ENCODE results near the gene CECR2.

The CECR2 gene

DNA sequence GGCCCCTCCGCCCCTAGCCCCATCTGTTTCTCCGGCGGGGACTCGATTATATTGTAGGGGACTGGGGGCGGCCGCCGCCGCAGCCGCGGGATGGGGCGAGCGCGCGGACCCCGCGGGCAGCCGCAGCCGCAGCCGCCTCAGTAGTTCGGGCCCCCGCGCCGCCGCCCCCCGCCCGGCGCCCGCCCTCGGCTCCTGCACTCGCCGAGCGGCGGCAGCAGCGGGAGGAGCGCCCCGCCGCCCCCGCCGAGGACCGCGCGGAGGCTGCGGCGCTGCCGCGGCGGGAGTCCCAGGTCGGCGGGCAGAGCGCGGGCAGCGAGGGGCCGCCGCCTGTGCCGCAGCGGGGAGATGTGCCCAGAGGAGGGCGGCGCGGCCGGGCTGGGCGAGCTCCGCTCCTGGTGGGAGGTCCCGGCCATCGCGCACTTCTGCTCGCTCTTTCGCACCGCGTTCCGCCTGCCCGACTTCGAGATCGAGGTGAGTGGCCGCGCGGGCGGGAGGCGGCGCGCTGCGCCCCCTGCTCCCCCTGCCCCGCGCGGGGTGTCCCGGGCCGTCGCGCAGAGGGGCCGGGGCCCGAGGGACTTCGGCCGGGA lies at the start of gene CECR2:
TSS of gene CECR2 (plus strand) at position 22 of the 587 bp plus-strand sequence. CDS start at position 346, 324 bp downstream.
- DNase-seq, result no peak

DNA sequence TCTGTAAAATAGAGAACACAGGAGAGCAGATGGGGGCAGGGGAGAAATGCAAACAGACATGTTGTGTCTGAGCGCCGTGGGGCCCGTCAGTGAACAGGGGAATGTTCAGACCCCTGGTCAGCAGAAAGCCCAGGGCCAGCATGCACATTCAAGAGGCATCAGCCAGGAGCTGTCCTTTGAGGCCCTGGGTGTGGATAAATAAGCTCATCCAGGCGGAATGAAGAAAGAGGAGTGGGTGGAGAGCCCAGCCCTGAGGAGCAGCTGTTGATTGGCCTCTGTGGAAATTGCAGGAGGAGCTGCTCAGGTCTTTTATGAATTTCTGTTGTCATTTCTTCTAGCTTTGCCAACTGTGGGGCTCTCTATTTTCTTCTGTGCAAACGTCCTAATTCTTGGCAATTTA lies 49.7 kb upstream of the CECR2 start:
- no peak for DNase-seq

DNA sequence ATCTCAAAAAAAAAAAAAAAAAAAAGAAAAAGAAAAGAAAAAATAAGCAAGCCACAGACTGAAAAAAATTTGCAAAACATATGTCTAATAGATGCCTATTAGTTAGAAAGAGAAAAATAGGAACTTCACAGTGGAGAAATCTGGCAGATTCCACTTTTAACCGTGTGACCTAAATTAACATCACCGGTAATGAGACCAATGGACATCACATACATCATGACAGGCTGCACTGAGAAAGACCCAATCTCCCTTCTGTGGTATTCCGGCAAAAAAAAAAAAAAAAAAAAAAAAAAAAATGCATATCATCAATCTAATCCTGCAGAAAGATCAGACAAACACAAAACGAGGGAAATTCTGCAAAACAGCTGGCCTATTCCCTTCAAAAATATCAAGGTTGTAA lies 46.7 kb upstream of the CECR2 start:
- no peak for DNase-seq

DNA sequence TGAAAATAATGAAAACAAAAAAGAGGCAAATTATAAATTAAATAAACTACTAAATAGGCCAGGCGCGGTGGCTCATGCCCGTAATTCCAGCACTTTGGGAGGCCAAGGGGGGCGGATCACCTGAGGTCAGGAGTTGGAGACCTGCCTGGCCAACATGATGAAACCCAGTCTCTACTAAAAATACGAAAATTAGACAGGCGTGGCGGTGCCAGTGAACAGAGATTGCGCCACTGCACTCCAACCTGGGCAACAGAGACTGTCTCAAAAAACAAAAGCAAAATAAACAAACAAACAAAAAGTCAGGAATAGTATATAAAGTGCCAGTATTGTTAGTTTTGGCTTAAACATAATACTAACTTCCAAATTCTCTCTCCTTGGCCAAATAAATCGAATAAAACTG lies 37.6 kb upstream of the CECR2 start:
- no peak for DNase-seq

DNA sequence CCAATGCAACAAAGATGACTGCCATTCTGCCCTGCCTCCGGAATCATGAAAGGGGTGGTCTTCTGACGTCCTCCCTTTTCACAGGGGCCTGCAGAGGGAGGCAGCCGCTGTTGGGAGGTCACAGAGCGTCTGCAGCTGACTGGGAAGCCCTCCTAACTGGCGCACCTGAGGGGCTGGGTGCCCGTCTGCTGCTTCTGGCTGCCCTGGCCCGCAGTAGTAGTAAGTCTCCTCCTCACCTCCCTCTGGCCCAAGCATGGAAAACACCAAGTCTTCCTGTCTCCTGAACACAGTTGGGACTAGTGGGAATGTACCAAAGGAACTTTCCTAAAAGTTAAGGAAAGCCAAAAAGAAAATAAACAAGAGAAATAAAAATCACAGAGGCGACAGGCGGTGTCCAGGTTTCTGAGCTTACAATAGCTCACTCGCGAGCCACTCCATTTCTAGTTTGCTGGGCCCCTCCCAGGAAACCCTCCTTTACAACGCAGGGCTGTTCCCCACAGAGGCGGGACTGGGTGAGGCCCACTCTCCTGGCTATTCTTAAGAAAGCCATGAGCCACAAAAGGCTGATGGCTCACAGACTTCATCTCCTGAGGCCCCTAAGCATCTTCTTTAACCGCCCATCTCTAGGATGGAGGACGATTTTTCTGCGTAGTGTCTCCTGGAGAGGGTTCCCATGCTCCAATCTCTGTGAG lies 37.0 kb upstream of the CECR2 start:
- DNase-seq, result no peak

DNA sequence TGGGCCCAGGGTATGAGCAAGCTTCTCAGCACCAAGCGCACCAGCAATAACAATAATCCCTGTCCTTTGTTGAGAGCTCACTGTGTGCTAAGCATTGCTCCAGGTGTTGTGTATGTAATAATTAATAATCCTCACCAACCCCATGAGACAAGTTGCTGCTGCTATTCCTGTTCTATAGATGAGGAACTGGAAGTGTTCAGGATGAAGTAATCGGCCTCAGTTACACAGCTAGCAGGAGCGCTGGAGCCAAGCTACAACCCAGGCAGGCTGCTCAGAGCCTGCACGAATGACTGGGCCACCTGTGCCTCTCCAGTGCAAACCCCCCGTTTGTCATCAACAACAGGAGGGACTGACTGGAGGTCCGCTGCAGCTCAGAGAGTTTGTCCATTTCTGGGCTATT lies 35.2 kb upstream of the CECR2 start:
- no peak for DNase-seq

DNA sequence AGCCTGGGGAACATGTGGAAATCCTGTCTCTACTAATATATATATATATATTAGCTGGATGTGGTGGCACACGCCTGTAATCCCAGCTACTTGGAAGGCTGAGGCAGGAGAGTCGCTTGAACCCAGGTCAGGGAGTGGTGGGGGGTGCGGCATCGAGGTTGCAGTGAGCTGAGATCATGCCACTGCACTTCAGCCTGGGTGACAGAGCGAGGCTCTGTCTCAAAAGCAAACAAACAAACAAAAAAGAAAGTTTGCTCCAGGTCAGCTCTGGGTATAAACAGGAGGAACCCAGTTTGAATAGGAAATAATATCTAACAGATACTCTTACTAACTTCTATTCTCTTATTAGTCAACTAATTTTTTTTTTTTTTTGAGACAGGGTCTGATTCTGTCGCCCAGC lies 34.3 kb upstream of the CECR2 start:
- no peak for DNase-seq

DNA sequence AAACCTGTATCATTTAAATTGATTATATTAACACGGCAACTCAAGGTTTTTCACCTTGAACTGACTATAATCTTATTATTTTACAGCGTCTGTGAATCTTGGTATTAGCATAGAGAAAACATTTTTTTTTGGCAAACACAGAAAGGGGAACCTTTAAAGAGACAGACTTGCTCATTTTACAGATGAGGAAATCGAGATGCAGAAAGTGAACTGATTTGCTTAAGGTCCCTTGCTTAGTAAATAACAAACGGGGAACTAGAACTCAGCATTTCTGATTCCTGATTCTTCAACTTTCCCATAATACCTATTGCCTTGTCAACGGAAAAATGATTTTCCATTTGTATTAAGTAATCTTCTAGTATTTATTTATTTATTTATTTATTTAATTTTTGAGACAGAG lies 33.2 kb upstream of the CECR2 start:
- DNase-seq, result no peak

DNA sequence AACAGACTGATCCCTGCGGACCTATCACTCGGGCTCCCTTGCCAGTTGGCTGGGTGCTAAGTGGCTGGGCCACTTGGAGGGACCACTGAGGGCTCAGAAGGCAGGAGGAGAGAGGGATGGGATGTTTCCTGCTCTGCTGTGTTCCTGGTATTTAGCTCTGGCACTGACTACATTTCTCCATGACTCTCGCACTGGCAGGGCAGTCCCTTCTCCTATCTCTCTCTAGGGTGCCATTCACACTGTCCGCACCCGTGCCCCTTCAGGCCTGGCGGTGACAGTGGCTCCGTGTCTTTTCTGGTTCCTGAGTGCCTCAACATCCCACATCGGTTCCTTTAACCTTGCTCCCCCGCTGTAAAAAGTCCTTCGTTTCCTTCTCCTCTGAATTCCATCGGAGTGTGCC lies 31.6 kb upstream of the CECR2 start:
- no peak for DNase-seq

DNA sequence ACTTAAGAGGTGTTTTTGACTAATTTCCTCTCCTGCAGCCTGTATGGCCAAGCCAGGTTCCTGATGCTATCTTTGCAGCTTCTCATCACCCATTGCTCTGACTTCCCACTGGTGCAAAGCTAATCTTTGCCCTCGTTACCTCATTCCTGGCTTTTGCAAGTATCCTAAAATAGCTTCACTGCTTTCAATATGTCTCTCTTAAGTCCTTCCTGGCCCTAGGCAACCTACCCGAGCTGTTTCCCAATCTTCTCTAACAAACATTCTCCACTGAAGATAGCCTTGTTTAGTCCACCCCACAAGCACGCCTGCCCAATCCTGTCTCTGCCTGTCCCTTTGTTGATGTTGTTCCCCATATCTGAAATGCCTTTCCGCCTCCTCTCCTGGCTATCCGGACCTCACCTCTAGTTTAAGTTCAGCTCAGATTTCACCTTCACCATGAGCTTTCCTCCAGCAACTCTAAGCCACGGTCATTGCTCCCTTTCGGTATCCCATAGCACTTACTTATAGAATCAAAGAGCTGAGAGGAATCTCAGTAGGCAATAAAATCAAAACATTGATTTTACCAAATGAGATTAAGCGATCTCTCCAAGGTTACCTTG lies 30.1 kb upstream of the CECR2 start:
- no peak for DNase-seq

DNA sequence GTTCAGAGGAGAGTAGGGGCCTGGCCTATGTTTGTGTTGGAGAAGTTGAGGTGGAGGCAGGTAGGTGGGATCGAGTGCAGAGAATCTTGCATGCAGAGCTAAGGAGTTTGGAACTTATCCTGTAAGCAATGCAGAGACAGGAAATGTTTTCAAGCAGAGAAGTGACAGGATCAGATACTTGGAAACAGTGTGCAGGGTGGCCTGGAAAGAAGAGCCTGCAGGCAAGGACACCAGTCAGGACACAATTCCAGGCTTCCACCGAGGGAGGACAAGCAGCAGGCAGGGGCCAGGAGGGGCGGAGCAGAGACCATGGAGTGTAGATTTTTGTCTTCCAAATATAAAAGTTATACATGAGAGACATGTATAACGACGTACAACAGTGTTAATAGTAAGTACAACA lies 26.9 kb upstream of the CECR2 start:
- DNase-seq, result no peak

DNA sequence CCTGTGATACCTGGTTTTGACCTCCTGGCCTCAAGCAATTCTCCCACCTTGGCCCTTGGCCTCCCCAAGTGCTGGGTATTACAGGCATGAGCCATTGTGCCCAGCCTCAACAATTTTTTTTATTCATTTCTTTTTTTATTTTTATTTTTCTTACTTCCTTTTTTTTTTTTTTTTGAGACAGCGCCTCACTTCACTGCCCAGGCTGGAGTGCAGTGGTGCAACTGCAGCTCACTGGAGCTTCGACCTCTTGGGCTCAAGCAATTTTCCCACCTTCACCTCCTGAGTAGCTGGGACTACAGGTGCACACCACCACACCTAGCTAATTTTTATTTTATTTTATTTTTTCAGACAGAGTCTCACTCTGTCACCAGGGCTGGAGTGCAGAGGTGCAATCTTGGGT lies 25.5 kb upstream of the CECR2 start:
- DNase-seq, result no peak

DNA sequence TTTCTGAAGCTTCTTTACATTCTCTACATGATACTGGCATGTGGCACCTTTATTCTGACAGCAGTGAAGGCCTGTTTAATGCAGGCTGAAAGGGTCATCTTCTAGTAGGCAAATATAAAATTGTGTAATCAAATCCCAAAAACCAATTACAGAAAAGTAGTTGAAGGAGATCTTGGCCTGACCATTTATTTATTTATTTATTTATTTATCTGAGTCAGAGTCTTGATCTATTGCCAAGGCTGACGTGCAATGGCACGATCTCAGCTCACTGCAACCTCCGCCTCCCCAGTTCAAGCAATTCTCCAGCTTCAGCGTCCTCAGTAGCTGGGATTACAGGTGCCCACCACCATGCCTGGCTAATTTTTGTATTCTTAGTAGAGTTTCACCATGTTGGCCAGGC lies 22.7 kb upstream of the CECR2 start:
- no peak for DNase-seq

DNA sequence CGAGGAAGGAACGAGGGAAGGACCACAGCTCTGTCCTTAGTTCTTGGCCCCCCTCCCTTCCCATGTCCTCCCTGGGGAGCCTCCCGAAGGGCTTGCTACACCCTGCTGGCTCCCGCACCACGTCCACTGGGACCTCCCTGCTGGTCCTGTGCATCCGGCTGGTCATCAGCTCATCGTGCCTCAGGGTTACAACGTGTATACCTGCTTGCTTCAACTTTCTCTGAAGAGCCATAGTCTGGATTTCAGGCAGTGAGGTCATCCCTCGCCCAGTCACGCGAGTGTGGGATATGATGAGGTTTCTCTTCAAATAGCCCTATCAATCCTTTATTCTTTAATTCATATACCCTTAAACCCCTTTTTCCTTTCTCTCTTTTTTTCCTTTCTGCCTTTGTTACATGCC lies 21.5 kb upstream of the CECR2 start:
- DNase-seq, result no peak

DNA sequence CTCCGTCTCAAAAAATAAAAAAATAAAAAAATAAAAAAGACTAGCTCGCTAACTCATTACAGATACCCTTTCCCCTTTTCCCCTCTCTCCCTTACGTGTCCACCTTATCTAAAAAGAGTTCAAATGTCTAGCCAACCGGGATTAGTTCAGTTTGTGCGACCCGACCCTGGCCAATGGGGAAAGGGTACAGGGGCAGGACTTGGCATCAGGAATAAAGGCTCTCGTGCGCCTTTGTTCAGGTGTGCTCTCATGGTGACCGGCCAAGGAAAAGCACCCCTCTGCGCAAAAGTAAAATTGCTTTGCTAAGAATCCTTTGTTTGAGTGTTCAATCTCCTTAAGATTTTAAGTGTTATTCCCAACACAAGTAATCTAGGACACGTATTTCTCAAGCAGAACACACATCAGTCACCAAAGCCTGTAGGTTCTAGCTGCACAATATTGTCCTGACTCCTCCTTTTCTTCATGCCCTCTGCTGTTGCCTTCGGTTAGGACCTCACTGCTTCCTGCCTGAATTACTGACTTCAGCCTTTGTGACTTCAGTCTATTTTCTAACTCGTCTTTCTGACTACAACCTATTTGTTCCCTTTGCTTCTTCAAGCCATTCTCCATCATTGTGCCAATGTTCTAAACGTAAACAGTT lies 20.7 kb upstream of the CECR2 start:
- DNase-seq, result no peak

DNA sequence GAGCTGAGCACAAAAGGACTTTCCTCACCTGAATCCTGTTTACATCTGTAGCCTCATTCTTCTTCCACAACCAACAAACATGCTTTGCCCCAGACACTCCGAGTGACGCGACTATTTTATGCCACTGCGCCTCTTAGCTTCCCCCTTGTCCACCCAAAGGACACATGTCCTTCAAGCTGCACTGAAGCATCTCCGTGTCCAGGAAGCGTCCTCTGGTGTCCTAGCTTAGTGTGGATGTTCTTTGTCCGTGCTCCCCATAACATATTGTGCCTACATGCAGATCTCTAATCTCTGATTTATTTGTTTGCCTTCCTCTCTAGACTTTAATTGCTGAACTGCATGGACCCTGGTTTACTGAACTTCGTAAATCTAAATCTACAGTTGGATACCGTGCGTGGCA lies 20.1 kb upstream of the CECR2 start:
- no peak for DNase-seq

DNA sequence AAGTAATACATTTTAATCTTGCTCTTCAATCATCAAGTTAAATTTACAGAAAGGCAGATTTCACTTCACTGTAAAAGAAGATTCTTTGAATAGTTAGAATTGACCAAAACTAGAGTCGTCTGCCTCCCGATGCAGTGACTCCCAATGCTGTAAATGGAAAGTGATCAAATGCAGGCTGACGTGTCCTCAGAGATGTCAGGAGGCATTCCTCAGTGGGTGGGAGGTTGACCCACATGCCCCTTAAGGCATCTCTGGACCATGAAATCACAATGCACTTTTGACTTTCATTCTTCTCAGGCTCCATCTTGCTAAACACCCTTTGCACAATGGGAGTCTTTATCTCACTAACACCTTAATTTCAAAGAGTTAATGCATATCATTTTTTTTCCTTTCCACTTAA lies 19.0 kb upstream of the CECR2 start:
- DNase-seq, result no peak

DNA sequence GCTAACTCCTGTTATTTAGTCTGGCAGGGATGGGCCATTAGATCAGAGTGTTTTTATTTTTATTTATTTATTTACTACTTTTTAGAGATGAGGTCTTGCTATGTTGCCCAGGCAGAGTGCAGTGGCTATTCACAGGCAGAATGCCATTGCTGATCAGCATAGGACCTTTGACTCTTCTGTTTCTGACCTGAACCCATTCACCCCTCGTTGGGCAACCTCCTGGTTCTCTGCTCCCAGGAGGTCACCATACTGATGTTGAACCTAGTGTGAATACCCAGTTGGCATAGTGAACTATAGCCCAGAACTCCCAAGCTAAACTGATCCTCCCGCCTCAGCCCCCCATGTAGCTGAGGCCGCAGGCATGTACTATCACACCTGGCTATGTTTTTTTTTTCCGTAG lies 16.5 kb upstream of the CECR2 start:
- no peak for DNase-seq

DNA sequence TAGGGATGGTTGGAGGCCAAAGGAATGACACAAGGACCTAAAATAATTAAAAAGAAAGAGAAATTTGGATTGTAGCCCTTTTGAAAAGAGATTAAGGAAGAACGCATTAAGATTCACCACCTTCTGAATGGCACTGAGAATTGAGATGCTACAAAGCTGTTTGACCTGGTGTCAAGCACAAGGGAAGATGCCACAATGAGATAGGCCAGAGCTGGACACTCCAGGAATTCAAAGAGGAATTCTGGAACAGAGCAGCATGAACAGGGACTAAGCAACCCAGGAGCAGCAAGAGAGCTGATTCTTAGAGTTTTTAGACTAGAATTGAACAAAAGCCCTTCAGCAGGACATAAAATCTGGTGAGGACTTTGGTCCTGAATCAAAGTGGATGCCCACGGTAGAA lies 11.6 kb upstream of the CECR2 start:
- no peak for DNase-seq

DNA sequence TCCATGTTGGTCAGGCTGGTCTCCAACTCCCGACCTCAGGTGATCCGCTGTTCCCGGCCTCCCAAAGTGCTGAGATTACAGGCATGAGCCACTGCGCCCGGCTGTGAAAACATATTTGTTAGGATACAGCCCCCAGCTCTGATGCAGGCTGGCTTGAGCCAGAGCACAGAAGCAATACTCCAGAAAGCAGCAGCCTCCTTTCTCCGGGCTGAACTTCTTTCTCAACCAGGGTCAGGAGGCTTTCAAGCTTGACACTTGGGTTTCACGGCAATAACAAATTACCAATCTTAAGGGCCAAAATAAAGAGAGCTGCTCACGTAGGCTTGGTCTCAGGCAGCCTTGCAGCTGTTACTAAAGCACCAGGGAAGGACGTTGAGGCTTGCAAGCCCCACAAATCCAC lies 10.8 kb upstream of the CECR2 start:
- DNase-seq, result no peak

DNA sequence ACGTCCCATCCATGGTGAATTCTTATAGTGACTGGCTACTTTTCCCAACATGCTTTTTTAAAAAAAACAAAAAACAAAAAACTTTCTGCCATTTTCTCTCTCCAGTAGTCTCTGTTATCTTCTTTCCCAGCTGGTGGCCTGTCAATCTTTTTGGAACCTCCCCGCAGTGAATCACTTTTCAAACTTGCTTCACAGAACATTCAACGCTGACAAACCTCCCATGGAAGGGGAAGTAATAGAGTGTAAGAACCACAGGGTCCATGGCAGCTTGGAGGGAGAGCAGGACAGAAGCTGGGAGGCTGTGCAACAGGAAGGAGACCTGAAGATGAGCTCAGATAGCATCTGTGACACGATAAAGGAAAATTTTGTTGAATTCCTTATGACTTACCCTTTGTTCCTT lies 9.8 kb upstream of the CECR2 start:
- no peak for DNase-seq

DNA sequence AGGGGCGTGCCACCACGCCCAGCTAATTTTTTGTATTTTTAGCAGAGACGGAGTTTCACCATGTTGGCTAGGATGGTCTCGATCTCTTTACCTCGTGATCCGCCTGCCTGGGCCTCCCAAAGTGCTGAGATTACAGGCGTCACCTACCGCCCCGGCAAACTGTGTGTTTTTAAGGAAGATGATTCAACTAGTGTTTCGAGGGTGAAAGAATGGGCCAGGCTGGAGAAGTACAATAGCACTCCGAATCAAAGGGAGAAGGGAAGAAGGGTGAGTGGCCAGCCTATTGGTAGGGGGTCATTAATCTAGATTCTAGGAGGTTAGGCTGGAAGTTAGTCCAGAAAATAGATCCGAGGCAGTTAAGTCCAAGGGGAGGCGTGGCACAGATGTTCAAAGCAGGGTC lies 2.9 kb upstream of the CECR2 start:
- DNase-seq, result no peak

DNA sequence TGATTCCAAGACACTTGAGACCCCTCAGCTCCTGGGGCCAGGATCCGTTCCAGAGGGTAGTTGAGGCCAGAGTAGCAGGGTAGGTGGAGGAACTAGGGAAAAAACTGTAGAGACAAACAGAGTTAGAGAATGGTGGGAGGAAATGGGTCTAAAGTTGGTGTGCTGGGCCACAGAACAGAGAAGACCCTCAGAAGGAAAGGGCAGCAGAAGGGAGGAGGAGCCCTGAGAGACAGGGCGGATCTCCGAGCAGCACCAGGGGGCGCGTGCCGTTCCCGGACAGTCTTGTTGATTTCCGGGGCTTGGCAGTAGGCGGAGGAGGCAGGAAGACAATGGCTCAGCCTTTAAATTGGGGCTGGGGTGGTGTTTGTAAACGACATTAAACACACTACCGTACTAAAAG lies 2.4 kb upstream of the CECR2 start:
- DNase-seq, result no peak

DNA sequence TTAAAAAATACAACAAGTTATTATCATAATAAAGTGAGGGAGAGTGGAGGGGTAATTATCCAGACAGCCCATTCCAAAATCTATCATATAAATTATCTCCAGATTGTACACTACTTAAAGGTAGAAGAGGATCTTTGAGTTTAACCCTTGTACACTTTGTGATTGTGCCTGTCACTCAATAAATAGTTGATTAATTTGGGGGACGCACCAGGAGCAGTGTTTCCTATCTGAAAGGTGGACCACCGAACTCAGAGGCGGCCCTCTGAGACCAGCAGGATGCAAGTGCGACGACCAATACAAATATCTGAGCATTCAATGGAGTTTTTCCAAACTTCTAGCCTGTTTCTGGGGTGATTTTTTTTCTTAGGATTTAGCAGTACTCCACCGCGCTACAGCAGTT lies 1.1 kb upstream of the CECR2 start:
- no peak for DNase-seq
